GM21381 (cell line): ENCODE data around the gene PYCR2.

ENCODE experiments used
- ATAC-seq: cut with Tn5 transposase; IDR thresholded peaks from one replicate; pipeline ENCODE4 v1.9.1; 2021; ENCODE audit warnings: mild to moderate bottlenecking, moderate library complexity; ENCODE audit not compliant: unreplicated experiment

Gene PYCR2

GRCh38 chr1:225879521-225880221 lies 44.4 kb downstream of the PYCR2 start:
- ATAC-seq: no peak

GRCh38 chr1:225878282-225878681 lies 45.8 kb downstream of the PYCR2 start:
- ATAC-seq: no peak

GRCh38 chr1:225877580-225877979 lies 46.5 kb downstream of the PYCR2 start:
- ATAC-seq: no peak

- ATAC-seq: no peak
Observed at GRCh38 chr1:225876900-225877510, 47.0 kb downstream of the PYCR2 start.

GRCh38 chr1:225875044-225875815 lies 48.8 kb downstream of the PYCR2 start:
- no peak for ATAC-seq

- no peak for ATAC-seq
Observed at GRCh38 chr1:225874431-225874830, 49.6 kb downstream of the PYCR2 start.

GRCh38 chr1:225873281-225873850 lies 50.7 kb downstream of the PYCR2 start:
- no peak for ATAC-seq

- ATAC-seq: no peak
Observed at GRCh38 chr1:225872075-225872430, 52.0 kb downstream of the PYCR2 start.

- no peak for ATAC-seq
Observed at GRCh38 chr1:225871359-225872074, 52.5 kb downstream of the PYCR2 start.

- ATAC-seq: no peak
Observed at GRCh38 chr1:225870911-225871310, 53.1 kb downstream of the PYCR2 start.
